Hippocampal formation (tissue), 2 donors: ENCODE measurements around the gene RIMS4.

Experiments
- DNase-seq, 2 donors: peaks; one replicate each; lab custom pipeline; 2025; lab: John Stamatoyannopoulos, UW

RIMS4 gene

DNA sequence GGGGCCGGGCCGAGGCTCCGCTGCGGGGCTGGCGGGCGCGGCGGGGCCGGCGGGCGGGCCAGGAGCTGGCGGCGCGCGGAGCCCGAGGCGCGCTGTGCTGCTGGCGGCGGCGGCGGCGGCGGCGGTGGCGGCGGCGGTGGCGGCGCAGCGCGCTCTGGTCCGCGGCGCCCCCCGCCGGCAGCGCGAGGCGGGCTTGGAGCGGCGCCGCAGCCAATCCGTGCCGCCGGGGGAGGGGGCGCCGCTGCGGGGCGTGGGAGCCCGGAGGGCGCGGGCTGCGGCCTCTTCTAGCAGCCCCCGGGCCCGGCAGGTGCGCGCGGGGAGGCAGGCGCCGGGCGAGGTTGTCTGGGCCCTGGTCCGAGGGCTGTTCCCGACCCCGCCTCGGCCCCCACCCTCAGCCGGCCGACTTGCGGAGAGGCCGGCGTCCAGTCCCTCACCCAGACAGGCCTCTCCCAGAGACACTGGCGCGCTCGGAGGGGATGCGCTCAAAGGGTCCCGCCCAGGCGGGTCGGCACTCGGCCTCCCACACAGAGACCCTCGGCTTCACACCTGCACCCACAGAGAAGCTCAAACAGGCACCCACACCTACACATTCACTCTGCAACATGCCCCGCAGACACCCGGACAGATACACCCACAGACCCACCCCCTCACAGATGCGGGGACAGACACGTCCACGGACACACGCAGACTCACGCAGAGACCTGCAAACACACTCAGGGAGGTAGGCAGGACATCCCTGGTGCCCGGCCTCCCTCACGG, at the start of gene RIMS4:
TSS of gene RIMS4 (minus strand) at position 156 of the 759 bp plus-strand sequence. CDS start 275 bp downstream, outside the sequence.
- DNase-seq: no peak

DNA sequence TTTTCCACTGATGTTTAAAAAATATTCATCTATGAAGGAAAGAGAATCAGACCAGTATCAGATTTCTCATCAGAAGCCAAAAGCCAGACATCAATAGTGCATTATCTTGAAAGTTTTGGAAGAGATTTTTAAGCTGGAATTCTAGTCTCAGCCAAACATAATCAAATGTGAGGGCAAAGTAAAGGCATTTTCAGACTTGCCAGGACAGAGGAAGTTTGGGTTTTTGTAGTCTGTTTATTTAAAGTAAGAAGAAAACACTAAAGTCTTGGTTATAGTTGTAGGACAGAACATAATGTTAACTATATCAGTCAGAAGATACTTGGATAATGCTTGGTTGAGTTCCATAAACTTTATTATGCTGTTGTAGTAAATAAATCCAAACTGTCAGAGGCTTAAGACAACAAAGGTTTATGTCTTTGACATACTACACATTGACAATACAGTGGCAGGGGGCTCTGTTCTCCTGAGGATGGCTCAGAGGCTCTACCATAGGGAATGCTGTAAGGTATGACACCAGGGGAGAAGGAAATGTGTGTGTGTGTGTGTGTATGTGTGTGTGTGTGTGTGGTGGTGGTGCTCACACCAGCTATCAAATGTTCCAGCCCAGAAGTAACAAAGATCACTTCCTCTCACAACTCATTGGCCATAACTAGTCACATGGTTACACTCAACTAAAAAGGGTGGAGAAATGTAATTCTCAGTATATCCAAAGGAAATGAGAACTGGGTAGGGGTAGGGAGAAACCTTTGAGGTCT, 48.4 kb upstream of the RIMS4 start:
- DNase-seq: no peak

DNA sequence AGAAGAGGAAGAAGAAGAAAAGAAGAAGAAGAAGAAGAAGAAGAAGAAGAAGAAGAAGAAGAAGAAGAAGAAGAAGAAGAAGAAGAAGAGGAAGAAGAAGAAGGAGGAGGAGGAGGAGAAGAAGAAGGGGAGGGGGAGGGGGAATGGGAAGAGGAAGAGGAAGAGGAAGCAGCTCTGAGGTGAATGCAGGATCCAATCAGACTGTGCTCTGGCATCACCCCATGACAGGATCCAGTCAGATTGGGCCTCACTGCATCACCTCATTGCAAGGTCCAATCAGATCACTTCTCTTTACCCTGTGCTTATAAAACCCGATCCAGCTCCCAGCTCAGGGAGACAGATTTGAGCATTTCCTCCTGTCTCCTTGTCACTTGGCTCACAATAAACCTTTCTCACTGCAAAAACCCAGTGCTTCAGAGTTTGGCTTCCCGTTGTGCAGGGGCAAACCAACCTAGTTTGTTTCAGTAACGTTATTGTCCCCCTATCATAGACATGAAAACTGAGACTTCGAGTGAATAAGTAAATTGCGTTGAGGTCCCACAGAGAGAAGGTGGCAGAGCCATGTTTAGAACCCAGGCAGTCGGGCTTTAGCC, 46.6 kb upstream of the RIMS4 start:
- DNase-seq: no peak

DNA sequence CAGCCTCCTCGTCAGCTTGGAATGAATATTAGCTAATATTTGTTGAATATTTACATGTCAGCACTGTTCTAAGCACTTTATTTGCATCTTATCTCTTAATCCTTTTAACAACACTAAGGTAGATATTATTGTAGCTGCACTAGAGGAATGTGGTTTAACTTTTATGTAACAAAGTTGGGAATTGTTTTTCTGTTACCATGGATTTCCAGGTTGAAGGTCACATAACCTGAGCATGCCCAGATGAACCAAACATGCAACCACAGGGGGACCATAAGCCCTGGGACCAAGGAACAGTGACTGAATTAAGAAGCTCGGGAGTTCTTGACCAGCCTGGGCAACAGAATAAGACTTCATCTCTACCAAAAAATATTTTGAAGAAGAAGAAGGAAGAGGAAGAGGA, 46.1 kb upstream of the RIMS4 start:
- DNase-seq: no peak

DNA sequence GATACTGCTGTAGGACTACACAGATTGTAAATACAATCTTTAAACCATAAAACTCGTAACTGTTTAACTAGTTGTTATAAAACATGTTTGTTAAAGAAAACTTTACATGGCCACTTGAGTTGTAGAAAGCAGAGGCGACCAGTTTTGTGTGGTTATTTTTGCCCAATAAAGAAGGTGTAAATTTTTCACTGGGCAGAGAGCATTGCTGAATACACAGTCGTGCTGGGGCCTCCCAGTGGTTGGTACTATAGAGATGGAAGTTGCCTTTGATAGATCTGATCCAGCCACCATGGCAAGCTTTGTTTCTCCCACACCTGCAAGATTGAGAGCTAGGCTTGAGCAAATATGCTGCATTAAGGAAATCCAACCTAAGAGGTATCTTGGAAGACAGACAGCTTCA, 41.2 kb upstream of the RIMS4 start:
- no peak for DNase-seq

DNA sequence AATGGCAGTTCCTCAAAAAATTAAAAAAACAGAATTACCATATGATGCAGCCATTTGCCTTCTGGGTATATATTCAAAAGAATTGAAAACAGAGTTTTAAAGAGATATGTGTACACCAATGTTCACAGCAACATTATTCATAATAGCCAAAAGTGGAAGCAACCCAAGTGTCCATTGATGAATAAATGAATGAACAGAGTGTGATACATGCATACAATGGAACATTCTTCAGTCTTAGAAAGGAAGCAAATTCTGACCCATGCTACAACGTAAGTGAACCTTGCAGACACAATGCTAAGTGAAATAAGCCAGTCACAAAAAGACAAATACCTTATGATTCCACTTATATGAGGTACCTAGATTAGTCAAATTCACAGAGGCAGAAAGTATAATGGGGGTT, 40.5 kb upstream of the RIMS4 start:
- no peak for DNase-seq

DNA sequence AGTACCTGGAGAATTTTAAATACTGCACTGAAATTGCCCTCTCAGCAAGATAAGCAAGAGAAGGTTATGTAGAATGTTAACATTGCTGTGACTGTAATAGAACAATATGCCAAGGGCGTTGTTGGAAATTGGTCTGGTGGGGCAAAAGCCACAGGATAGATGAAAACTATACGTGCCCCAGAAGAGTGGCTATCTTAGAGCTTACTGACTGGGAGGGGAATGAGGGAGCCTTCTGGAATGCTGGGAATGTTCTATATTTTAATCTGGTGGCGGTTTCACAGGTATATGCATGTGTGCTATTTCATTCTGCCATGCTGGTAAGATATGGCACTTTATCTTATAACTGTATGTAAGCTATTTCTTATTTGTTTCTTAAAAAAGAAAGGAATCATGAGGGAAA, 39.9 kb upstream of the RIMS4 start:
- no peak for DNase-seq

DNA sequence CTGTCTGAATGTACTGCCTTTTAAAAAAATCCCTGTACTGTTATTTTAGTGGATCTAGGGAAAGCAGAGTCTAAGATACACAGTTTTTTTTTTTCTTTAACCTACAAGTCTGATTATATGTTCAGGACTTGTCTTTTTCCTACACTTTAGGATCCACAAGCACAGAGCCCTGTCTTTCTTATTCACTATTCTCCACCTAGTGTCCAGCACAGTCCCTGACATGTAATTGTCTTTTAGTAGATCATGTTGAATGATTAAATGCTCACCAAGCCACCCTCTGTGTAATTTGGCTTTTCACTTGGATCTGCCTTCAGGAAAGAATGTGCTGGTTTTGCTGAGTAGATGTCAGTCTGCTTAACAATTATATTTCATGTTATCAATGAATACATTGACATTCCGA, 39.4 kb upstream of the RIMS4 start:
- DNase-seq: no peak

DNA sequence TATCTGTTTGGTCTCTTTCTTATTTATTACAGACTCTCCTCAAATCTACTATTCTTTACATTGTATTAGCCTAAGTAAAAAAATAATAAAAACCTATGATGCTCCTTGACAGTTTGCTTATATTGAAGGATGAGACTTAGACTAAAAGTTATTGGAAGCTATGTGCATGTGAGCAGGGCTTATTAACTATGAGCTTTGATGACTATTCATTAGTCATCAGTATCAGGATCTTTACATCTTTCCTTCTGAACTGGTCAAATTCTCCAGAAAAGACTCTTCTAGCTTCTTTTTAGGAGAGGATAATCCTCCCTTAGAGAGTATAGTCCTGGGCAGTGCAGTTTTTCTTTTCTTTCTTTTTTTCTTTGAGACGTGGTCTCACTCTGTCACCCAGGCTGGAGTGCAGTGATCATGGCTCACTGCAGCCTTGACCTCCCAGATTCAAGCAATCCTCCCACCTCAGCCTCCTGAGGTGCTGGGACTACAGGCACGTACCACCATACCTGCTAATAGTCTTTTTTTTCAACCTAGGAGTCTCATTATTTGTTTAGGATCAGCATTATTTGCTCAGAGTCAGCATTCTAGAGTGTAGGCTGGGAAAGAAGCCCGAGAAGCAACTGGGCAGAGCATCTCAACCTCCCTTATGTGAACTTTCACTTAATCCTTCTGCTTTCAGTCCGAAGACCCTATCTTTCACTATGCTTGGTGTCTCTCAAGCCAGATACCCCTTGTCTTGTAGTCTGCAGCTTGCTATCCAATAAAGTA, 38.1 kb upstream of the RIMS4 start:
- no peak for DNase-seq

DNA sequence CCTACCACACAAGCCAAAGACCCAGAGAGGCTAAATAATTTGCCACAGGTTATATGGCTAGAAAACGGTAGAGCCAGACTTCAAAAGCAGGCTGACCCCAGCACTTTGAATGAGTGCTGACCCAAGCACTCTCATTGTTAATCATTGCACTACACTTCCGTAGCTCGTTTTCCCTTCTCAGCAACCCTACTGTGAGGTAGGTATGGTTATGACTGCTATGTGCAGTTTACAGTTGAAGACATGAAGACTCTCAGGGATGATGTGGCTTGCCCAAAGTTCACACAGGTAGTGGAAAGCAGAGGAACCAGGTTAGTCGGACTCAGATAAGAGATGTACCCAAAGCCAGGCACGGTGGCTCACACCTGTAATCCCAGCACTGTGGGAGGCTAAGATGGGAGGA, 33.5 kb upstream of the RIMS4 start:
- DNase-seq: no peak

DNA sequence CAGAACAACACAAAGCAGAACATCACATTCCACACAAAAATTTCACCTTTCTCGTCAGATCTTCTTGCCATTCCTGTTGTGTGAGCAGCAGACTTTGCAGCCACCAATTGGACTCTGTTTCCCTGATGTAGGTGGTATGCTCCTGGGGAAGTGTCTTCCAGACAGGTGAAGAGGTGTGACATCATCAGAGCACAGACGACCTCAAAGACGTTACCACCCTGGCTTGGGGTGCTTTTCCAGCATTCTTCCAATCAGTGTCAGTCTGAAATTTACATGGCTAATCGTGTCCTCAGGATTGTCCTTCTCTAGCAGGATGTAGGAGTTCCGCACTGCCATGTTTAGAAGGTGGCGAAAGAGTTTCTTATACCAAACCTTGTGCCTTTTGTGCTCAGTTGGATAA, 31.6 kb upstream of the RIMS4 start:
- DNase-seq: no peak

DNA sequence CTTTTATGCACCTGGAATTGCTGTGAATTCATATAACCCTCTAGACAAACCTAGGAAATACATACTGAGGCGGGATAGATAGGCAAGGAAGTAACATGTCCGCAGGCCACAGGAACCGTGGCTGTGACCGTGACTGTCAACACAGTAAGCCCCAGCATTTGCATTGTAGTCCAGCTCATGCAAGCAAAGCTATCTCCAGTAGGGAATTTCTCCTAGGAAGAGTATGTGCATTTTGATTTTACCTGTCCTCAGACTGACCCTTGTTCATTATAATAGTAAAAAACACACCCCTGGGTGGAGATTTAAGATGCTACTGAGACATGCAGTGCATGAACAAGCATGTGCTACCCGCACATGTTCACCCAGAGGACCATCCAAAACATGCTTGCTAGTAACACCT, 30.5 kb upstream of the RIMS4 start:
- no peak for DNase-seq

DNA sequence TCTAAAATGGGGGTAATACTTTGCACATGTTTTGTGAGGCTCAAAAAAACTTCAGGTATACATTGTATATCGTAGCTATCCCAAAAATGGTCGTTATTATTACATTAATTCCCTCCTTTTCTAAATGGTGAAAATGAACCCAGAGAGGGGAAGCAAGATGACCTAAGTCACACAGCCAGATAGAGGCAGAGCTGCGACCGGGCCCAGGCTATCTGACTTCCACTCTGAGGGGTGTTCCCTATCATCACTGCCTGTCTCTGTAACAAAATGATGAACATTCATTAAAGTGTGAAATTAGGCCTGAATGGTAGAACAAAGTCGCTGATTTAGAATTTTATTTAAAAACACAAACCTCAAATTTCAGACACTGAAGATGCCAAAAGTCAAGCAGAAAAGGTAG, 29.1 kb upstream of the RIMS4 start:
- no peak for DNase-seq

DNA sequence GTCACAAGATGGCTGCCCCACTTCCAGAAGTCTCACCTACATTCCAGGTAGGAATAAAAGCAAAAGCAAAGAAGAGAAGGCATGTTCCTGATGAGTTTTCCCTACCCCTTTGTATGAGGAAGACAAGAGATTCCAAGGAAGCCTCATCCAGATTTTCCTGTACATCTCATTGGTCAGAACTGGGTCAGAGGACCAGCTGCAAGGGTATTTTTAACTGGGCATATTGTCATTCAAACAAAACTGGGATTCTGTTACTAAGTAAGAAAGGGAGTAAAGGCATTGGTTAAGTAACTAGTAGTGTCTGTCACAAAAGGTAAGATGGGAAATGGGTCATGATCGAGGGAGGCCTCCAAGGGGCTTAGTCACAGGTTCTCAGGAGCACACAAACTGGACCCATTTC, 28.2 kb upstream of the RIMS4 start:
- DNase-seq: no peak

DNA sequence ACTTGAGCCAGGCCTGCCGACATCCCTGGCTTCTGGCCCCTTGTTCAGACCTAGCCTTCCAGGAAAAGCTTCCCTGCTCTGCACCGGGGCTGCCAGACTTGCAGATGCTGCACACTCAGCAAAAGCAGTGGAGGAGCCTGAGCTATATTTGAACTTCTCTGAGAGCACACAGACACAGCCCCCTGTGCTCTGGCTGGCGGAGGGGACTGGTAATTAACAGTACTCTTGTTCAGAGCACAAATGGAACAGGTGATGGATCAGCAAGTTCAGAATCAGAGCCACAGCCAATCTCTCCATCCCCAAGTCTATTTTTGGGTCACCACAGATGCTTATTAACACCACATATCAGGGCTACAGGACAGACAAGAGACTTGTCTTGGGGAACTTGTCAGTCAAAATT, 27.6 kb upstream of the RIMS4 start:
- DNase-seq: no peak

DNA sequence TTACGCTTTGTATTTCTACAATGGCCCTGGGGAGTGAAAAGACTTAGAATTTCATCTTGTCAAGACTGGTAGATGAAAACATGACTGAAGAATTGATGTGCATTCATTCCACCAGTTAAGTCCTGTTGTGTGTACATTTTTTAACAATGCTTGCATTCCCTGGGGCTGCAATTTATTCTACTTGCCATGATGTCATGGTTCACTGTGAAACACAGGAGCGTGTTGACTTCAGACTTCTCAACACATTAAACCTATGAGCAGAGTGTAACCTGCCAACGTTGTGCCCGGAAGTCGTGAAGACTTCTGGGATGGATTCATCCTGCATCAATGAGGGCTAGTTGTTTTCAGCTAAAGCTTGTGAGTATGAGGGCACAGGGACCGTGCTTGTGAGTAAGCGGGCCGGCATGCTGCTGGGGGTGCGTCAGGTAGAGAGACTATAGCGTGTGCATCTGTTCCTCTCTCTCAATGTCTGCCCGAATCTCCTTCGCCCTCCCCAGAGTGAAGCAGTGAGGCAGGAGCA, 26.3 kb upstream of the RIMS4 start:
- no peak for DNase-seq

DNA sequence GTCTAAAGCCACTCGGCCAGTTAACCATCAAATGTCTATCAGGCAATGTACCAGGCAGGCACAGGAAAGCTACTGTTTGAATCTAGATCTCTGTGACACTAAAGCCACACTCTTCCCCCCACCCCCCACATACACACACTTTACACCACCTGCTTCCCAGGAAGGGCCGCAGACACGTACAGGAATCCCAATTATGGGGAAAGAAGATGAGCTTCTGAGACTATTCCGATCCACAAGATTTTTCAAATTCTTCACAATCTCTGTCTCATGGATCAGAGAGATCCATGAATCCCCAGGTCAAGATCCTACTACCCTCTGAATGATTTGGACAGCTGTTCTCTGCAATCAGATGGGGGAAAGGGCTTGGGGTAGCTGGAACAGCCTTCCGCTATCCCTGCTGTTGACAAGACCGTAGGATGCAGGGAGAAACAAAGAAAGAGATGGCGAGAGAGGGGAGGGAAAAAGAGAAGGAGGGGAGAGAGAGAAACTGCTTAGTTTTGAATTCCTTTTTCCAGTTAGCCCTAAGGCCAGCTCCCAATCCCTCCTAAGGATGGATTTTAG, 25.4 kb upstream of the RIMS4 start:
- DNase-seq: no peak

DNA sequence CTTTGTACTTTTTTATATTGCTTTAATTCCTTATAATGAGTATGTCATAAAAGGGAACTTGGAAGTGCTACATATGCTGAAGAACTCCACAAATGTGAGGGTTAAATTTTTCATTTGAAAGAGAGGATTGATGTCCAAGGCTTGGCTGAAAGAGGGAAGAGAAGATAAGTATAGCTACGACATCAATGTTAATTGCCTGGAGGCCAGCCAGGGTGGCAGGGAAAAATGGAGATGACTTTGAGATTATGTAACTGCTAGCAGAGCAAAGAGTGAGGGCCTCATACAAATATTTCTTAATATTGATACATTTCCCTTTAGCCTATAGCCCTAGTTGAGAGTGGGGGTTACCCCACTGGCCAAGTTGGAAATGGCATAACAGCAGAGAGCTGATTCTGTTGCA, 24.8 kb upstream of the RIMS4 start:
- no peak for DNase-seq

DNA sequence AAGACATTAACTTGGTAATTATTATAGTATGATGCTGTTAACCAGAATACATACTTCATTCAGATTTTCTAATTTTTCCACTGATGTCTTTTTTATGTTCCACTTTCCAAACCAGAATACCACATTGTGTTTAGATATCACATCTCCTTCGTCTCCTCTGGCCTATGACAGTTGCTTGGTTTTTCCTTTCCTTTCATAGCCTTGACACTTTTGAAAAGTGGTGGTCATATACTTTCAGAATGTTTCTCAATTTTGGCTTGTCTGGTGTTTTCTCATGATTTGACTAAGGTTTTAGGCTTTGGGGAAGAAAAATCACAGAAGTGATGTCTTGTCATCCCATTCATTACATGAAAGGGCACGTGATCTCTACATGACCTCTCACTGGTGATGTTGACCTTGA, 24.3 kb upstream of the RIMS4 start:
- no peak for DNase-seq

DNA sequence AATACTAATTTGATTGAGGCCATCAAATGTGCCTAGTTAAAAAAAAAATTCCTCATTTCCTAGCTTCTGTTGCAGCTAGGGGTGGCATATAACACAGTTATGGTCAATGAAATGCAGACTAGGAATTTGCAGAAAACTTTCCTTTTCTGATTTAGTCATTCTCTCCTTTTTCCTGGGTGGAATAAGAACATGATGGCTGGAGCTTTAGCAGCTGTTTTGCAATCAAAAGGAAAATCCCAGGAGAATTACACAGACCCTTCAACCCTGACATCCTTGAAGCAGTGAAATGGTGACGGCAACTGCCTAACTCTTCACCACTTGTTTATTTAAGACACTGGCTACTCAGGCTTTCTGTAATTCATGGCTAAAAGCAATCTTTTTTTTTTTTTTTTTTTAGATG, 23.1 kb upstream of the RIMS4 start:
- no peak for DNase-seq

DNA sequence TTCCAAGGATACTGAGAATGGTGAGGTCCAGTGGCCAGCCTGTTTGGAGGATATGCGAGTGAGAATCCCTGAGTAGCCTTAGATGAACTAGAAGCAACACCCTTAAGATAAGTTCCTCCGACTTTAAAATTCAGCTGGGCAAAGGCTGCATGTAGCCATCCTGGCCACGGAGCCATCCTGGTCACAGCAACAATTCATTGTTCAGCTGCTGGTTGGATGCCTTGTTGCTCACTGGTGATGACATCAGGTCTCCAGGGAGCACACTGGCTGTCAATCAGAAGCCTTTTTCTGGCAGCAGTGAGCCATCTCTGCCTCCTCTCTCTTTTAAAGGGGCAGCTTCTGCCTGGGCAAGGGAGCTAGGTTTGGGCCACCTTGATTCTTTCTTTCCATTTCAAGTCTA, 22.4 kb upstream of the RIMS4 start:
- no peak for DNase-seq

DNA sequence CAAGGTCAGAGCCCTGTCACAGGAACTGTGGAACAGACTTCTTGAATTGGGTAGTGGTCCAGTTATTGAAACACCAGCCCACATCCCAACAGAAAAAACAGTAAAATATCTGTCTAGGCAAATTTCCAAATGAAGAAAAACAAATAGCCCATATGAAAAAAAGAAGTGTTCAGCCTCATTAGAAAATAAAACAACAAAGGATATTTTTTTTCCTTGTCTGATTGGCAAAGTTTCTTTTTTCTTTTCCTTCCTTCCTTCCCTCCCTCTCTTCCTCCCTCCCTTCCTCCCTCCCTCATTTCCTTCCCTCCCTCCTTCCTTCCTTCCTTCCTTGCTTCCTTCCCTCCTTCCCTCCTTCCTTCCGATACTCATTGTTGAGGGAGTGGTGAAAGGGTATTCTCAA, 20.6 kb upstream of the RIMS4 start:
- DNase-seq: no peak
